Measurements from ENCODE around the gene NKX2-3. TPM values are rescaled to one million over a fixed set of nuclear protein-coding genes. Genes with fewer than 3 reads are reported as not detected.
A peak's percentile ranks its signal among the peaks of the same experiment; 100 is the strongest.

Gene NKX2-3
- total RNA-seq, 2 experiments from 2014 or later = not detected

- no peaks in the 10 kb centered on the region for H3K36me3 ChIP-seq (ENCODE audit: insufficient read depth, low read length)
- H3K4me1 ChIP-seq (ENCODE audit: insufficient read depth, low read length) = peaks cover 32% of the 10 kb centered on the region
- peaks cover 38% of the 10 kb centered on the region for H3K4me1 Mint-ChIP-seq (ENCODE audit: low read depth)
- DNase-seq (no peak), ATAC-seq (ENCODE audit: poor library complexity) (no peak)
- TF ChIP-seq, protein P1, sequence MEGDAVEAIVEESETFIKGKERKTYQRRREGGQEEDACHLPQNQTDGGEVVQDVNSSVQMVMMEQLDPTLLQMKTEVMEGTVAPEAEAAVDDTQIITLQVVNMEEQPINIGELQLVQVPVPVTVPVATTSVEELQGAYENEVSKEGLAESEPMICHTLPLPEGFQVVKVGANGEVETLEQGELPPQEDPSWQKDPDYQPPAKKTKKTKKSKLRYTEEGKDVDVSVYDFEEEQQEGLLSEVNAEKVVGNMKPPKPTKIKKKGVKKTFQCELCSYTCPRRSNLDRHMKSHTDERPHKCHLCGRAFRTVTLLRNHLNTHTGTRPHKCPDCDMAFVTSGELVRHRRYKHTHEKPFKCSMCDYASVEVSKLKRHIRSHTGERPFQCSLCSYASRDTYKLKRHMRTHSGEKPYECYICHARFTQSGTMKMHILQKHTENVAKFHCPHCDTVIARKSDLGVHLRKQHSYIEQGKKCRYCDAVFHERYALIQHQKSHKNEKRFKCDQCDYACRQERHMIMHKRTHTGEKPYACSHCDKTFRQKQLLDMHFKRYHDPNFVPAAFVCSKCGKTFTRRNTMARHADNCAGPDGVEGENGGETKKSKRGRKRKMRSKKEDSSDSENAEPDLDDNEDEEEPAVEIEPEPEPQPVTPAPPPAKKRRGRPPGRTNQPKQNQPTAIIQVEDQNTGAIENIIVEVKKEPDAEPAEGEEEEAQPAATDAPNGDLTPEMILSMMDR (IDR thresholded peaks at IDR 0.05) = no peak
- peak overlapping the region; percentile 65 for H3K4me3 Mint-ChIP-seq
- H3K27ac ChIP-seq (ENCODE audit: low read depth in 1 of 2, low read length in 2 of 2) = no peak overlapping the region
- POLR2A ChIA-PET = no interaction called here
- CTCF ChIA-PET = no interaction called here
- H3K27me3 ChIP-seq (ENCODE audit: control insufficient read depth in 1 of 2, insufficient read depth in 2 of 2, low read length in 2 of 2) = peaks cover 73 to 90% of the 10 kb centered on the region in 2 experiments
- intact Hi-C loops (cut with DNase I, micrococcal nuclease) = no loop called here
- H3K4me3 ChIP-seq (ENCODE audit: low read length) = no peak overlapping the region
- H3K27me3 Mint-ChIP-seq = peaks cover 84% of the 10 kb centered on the region
- peaks cover 0 to 35% of the 10 kb centered on the region in 2 experiments for H3K9me3 ChIP-seq (ENCODE audit: control insufficient read depth in 1 of 2, insufficient read depth in 1 of 2, low read length in 2 of 2)
- H3K27ac Mint-ChIP-seq = no peak overlapping the region
- no peaks in the 10 kb centered on the region for H3K36me3 Mint-ChIP-seq (ENCODE audit: low read depth)
- no peaks in the 10 kb centered on the region for H3K9me3 Mint-ChIP-seq
These were observed 3.1 kb downstream of the NKX2-3 start for GRCh38 chr10:99535764-99536337.

- Mint-ChIP-seq H3K36me3 (ENCODE audit: low read depth) (no peaks in the 10 kb centered on the region), H3K27me3 (peaks cover 83% of the 10 kb centered on the region), H3K27ac (no peak overlapping the region), H3K4me1 (ENCODE audit: low read depth) (peaks cover 40% of the 10 kb centered on the region), H3K9me3 (no peaks in the 10 kb centered on the region), H3K4me3 (peak overlapping the region; percentile 65)
- Histone ChIP-seq H3K4me1 (ENCODE audit: insufficient read depth, low read length) (peaks cover 29% of the 10 kb centered on the region), H3K27me3 (ENCODE audit: control insufficient read depth in 1 of 2, insufficient read depth in 2 of 2, low read length in 2 of 2) (peaks cover 73 to 90% of the 10 kb centered on the region in 2 experiments), H3K4me3 (ENCODE audit: low read length) (no peak overlapping the region), H3K36me3 (ENCODE audit: insufficient read depth, low read length) (no peaks in the 10 kb centered on the region), H3K9me3 (ENCODE audit: control insufficient read depth in 1 of 2, insufficient read depth in 1 of 2, low read length in 2 of 2) (peaks cover 0 to 28% of the 10 kb centered on the region in 2 experiments), H3K27ac (ENCODE audit: low read depth in 1 of 2, low read length in 2 of 2) (no peak overlapping the region)
- ChIA-PET CTCF (no interaction called here), POLR2A (no interaction called here)
- no peak for ATAC-seq (ENCODE audit: poor library complexity)
- DNase-seq = no peak
- TF ChIP-seq, protein P1 (IDR thresholded peaks at IDR 0.05) = no peak
- intact Hi-C loops (cut with DNase I, micrococcal nuclease) = no loop called here
These were observed 3.8 kb downstream of the NKX2-3 start for GRCh38 chr10:99536338-99537085.

GRCh38 chr10:99537086-99537988 is 4.6 kb downstream of the NKX2-3 start:
- intact Hi-C loops (cut with DNase I, micrococcal nuclease) = no loop called here
- Histone ChIP-seq H3K27ac (ENCODE audit: low read depth in 1 of 2, low read length in 2 of 2) (no peak overlapping the region), H3K36me3 (ENCODE audit: insufficient read depth, low read length) (no peaks in the 10 kb centered on the region), H3K4me1 (ENCODE audit: insufficient read depth, low read length) (peaks cover 26% of the 10 kb centered on the region), H3K9me3 (ENCODE audit: control insufficient read depth in 1 of 2, insufficient read depth in 1 of 2, low read length in 2 of 2) (peaks cover 0 to 27% of the 10 kb centered on the region in 2 experiments), H3K27me3 (ENCODE audit: control insufficient read depth in 1 of 2, insufficient read depth in 2 of 2, low read length in 2 of 2) (peaks cover 68 to 87% of the 10 kb centered on the region in 2 experiments), H3K4me3 (ENCODE audit: low read length) (no peak overlapping the region)
- Mint-ChIP-seq H3K27ac (no peak overlapping the region), H3K27me3 (peaks cover 81% of the 10 kb centered on the region), H3K4me3 (no peak overlapping the region), H3K4me1 (ENCODE audit: low read depth) (peaks cover 32% of the 10 kb centered on the region), H3K36me3 (ENCODE audit: low read depth) (no peaks in the 10 kb centered on the region), H3K9me3 (no peaks in the 10 kb centered on the region)
- ChIA-PET POLR2A (no interaction called here), CTCF (no interaction called here)
- TF ChIP-seq, protein P1 (IDR thresholded peaks at IDR 0.05) = no peak
- no peak for ATAC-seq (ENCODE audit: poor library complexity)
- DNase-seq = no peak

Data from CD4-positive, alpha-beta T cell (primary cell).